GM04503 (cell line): Measurements from ENCODE around the gene TEC.
"Not testable (repeated sequence)": the region's sequence is repeated elsewhere in the genome, so short reads cannot be mapped to it uniquely, and the experiment has no call there.

Experiments used
- DNase-seq: peaks from one replicate; pipeline ENCODE4 v3.0.0-alpha.2; 2012; ENCODE audit warnings: low read depth

TEC gene

GRCh38 chr4:48242511-48243195 is 27.0 kb downstream of the TEC start:
- DNase-seq = no peak

- DNase-seq = no peak
These were observed 27.9 kb downstream of the TEC start for GRCh38 chr4:48241731-48242130.

GRCh38 chr4:48237996-48238645 is 31.5 kb downstream of the TEC start:
- no peak for DNase-seq

GRCh38 chr4:48235050-48235449 is 34.6 kb downstream of the TEC start:
- no peak for DNase-seq

- DNase-seq = no peak
These were observed 35.1 kb downstream of the TEC start for GRCh38 chr4:48234575-48234974.

- DNase-seq = no peak
These were observed 40.7 kb downstream of the TEC start for GRCh38 chr4:48228949-48229348.

GRCh38 chr4:48227662-48228061 is 42.0 kb downstream of the TEC start:
- DNase-seq = no peak

GRCh38 chr4:48226199-48226598 is 43.4 kb downstream of the TEC start:
- no peak for DNase-seq

GRCh38 chr4:48225368-48226141 is 44.1 kb downstream of the TEC start:
- DNase-seq = no peak

- no peak for DNase-seq
These were observed 45.0 kb downstream of the TEC start for GRCh38 chr4:48224606-48225005.

- no peak for DNase-seq
These were observed 45.9 kb downstream of the TEC start for GRCh38 chr4:48223633-48224295.

GRCh38 chr4:48222491-48222890 is 47.1 kb downstream of the TEC start:
- DNase-seq = no peak

GRCh38 chr4:48219430-48219829 is 50.2 kb downstream of the TEC start:
- DNase-seq = not testable (repeated sequence)

GRCh38 chr4:48216563-48216962 is 53.1 kb downstream of the TEC start:
- DNase-seq = no peak

GRCh38 chr4:48215977-48216376 is 53.7 kb downstream of the TEC start:
- DNase-seq = no peak

- no peak for DNase-seq
These were observed 57.5 kb downstream of the TEC start for GRCh38 chr4:48212165-48212564.

GRCh38 chr4:48210966-48211328 is 58.7 kb downstream of the TEC start:
- DNase-seq = no peak

GRCh38 chr4:48205626-48206025 is 64.0 kb downstream of the TEC start:
- DNase-seq = no peak

- DNase-seq = no peak
These were observed 64.5 kb downstream of the TEC start for GRCh38 chr4:48205107-48205506.

- no peak for DNase-seq
These were observed 65.8 kb downstream of the TEC start for GRCh38 chr4:48203819-48204218.

- no peak for DNase-seq
These were observed 71.9 kb downstream of the TEC start for GRCh38 chr4:48197643-48198237.

GRCh38 chr4:48196758-48197504 is 72.7 kb downstream of the TEC start:
- no peak for DNase-seq
